H1 (cell line): ENCODE measurements around the gene JMJD8. TPM values are rescaled to one million over a fixed set of nuclear protein-coding genes. Genes with fewer than 3 reads are reported as not detected.

Experiments used
- CHD1 ChIP-seq: IDR thresholded peaks from 2 replicates; pipeline ENCODE4 v1.6.1; 2012; ENCODE audit warnings: low read depth, low read length, improper control_type of control experiment
- CTCF ChIP-seq, 3 experiments: IDR thresholded peaks; 1 replicate in 2 of 3; 2 replicates in 1 of 3; pipeline versions ENCODE4 v1.5.1 to v1.6.1; 2011; ENCODE audit warnings: low read length in 3 of 3, mild to moderate bottlenecking in 3 of 3, inconsistent platforms in 2 of 3, low read depth in 1 of 3, moderate library complexity in 1 of 3; ENCODE audit not compliant: insufficient read depth in 1 of 3; ENCODE audit errors: control extremely low read depth in 1 of 3
- EZH2 ChIP-seq: fragments of 200-600 bp; sonication (generic); IDR thresholded peaks from 2 replicates; pipeline ENCODE4 v1.7.1; 2012; ENCODE audit warnings: low read depth, mild to moderate bottlenecking, moderate library complexity, low read length, inconsistent platforms; ENCODE audit not compliant: severe bottlenecking
- GTF2F1 ChIP-seq: IDR thresholded peaks from 2 replicates; pipeline ENCODE4 v1.6.1; 2012; ENCODE audit warnings: low read depth, low read length, improper control_type of control experiment, borderline replicate concordance
- NANOG ChIP-seq: IDR thresholded peaks from 2 replicates; pipeline ENCODE4 v1.6.1; 2011; ENCODE audit warnings: low read length, low read depth, mild to moderate bottlenecking, inconsistent platforms; ENCODE audit not compliant: insufficient read depth, poor library complexity, severe bottlenecking
- PHF8 ChIP-seq: fragments of 200-600 bp; sonication (generic); conservative IDR thresholded peaks from 2 replicates; pipeline ENCODE4 v1.7.1; 2012; ENCODE audit warnings: low read depth, mild to moderate bottlenecking, inconsistent platforms, low read length, moderate library complexity
- SRF ChIP-seq: IDR thresholded peaks from 2 replicates; pipeline ENCODE4 v1.6.1; 2011; ENCODE audit warnings: mild to moderate bottlenecking, low read depth, low read length, moderate library complexity
- SUZ12 ChIP-seq: fragments of 200-600 bp; sonication (generic); IDR thresholded peaks from 2 replicates; pipeline ENCODE4 v1.6.1; 2012; ENCODE audit warnings: mild to moderate bottlenecking, inconsistent platforms, low read length, moderate library complexity, mixed read lengths
- YY1 ChIP-seq: IDR thresholded peaks from 2 replicates; pipeline ENCODE4 v1.6.1; 2011; ENCODE audit warnings: low read depth, mild to moderate bottlenecking, low read length
- polyA plus RNA-seq, 7 experiments: library from polyadenylated mRNA; depleted of rRNA in 3 of 7; stranded (reverse) in 5 of 7; unstranded in 2 of 7; fragments of >200 nt in 5 of 7; fragments of 200-250 nt in 2 of 7; gene quantifications; 1 replicate in 5 of 7; 2 replicates in 1 of 7; 4 replicates in 1 of 7; pipeline versions ENCODE4 v1.2.1 to v1.2.3, GENCODE V29; 2011 to 2013; ENCODE audit warnings: missing spikeins in 2 of 7, mixed read lengths in 2 of 7
- total RNA-seq: library from RNA; stranded (reverse); fragmentation: NEBNext Ultra II Directional; extraction: Animal tissue kit (Norgen Biotek cat#: 25700); gene quantifications from 2 replicates; pipeline ENCODE4 v1.2.1, GENCODE V29; 2021
- TF ChIP-seq, protein P1 (sequence below): IDR thresholded peaks from 2 replicates; pipeline ENCODE4 v1.6.1; 2011; ENCODE audit warnings: low read depth, mild to moderate bottlenecking, low read length; ENCODE audit not compliant: insufficient read depth

The JMJD8 gene
- total and polyA plus RNA-seq, 2 of the 8 experiments (the other 6 are each of a cell fraction or from before 2014, with no cell fraction given) = 46.4 to 87.4 TPM

GRCh38 chr16:706189-707061 lies 22.3 kb upstream of the JMJD8 start (continued):
- TF ChIP-seq PHF8 (no peak), CHD1 (no peak), SUZ12 (peak; percentile 35; the same call in 1 of the 2 replicates), GTF2F1 (no peak), YY1 (peak; percentile 64; the same call in 1 of the 2 replicates), CTCF (IDR thresholded peaks at IDR 0.05; ENCODE audit: control extremely low read depth in 1 of 3, insufficient read depth in 1 of 3, low read depth in 1 of 3, low read length in 3 of 3) (no peak), NANOG (no peak), EZH2 (peak; percentile 57), SRF (no peak)
- TF ChIP-seq, protein P1, sequence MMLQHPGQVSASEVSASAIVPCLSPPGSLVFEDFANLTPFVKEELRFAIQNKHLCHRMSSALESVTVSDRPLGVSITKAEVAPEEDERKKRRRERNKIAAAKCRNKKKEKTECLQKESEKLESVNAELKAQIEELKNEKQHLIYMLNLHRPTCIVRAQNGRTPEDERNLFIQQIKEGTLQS = no peak
